HEK293 (cell line): ENCODE measurements around the gene B3GNT3.

Experiments
- HOXA7 ChIP-seq: sonication (generic); formaldehyde crosslinking; IDR thresholded peaks from 2 replicates; pipeline ENCODE4 v1.8.1; 2022; ENCODE audit warnings: missing genetic modification reagents, borderline replicate concordance
- INSM2 ChIP-seq: fragments of 450-650 bp; formaldehyde crosslinking; IDR thresholded peaks from 2 replicates; pipeline ENCODE4 v1.5.1; 2016; ENCODE audit warnings: missing biosample characterization, missing genetic modification characterization
- KLF9 ChIP-seq: fragments of 450-650 bp; formaldehyde crosslinking; IDR thresholded peaks from 2 replicates; pipeline ENCODE4 v1.5.1; 2016; ENCODE audit warnings: missing biosample characterization, missing genetic modification characterization, low read depth
- REST ChIP-seq: fragments of 450-650 bp; formaldehyde crosslinking; IDR thresholded peaks from 2 replicates; pipeline ENCODE4 v1.5.1; 2016; ENCODE audit warnings: missing biosample characterization, missing genetic modification characterization
- SETDB1 ChIP-seq: IDR thresholded peaks from one replicate; pipeline ENCODE4 v1.6.1; 2017; ENCODE audit warnings: mild to moderate bottlenecking, low read length, moderate library complexity, mixed read lengths; ENCODE audit not compliant: insufficient read length
- SP3 ChIP-seq: fragments of 450-650 bp; formaldehyde crosslinking; IDR thresholded peaks from 2 replicates; pipeline ENCODE4 v1.5.1; 2016; ENCODE audit warnings: missing biosample characterization, missing genetic modification characterization
- YY1 ChIP-seq: fragments of 450-650 bp; formaldehyde crosslinking; IDR thresholded peaks from 2 replicates; pipeline ENCODE4 v1.5.1; 2018; ENCODE audit warnings: missing biosample characterization, missing genetic modification characterization
- ZNF121 ChIP-seq: fragments of 450-650 bp; formaldehyde crosslinking; IDR thresholded peaks from 2 replicates; pipeline ENCODE4 v1.5.1; 2016; ENCODE audit warnings: missing biosample characterization, missing genetic modification characterization
- ZNF184 ChIP-seq: fragments of 450-650 bp; IDR thresholded peaks from 2 replicates; pipeline ENCODE4 v1.5.1; 2018; ENCODE audit warnings: missing biosample characterization, mild to moderate bottlenecking, missing genetic modification characterization
- ZNF274 ChIP-seq, 2 experiments: fragments of 200-500 bp in 1 of 2; fragments of 450-650 bp in 1 of 2; sonication (Bioruptor generic) in 1 of 2; formaldehyde crosslinking in 1 of 2; IDR thresholded peaks; 2 replicates each; pipeline versions ENCODE4 v1.5.1 to v1.6.1; 2014 to 2016; ENCODE audit warnings: borderline replicate concordance in 1 of 2, inconsistent platforms in 1 of 2, low read length in 1 of 2, missing biosample characterization in 1 of 2, missing genetic modification characterization in 1 of 2
- ZNF292 ChIP-seq: fragments of 450-650 bp; formaldehyde crosslinking; IDR thresholded peaks from 2 replicates; pipeline ENCODE4 v1.5.1; 2016; ENCODE audit warnings: low read depth, missing biosample characterization, missing genetic modification characterization, borderline replicate concordance
- ZNF311 ChIP-seq: fragments of 450-650 bp; formaldehyde crosslinking; IDR thresholded peaks from 2 replicates; pipeline ENCODE4 v1.5.1; 2017; ENCODE audit warnings: missing biosample characterization, missing genetic modification characterization, borderline replicate concordance
- ZNF423 ChIP-seq: fragments of 450-650 bp; formaldehyde crosslinking; IDR thresholded peaks from 2 replicates; pipeline ENCODE4 v1.5.1; 2016; ENCODE audit warnings: missing biosample characterization, missing genetic modification characterization
- ZNF521 ChIP-seq: fragments of 450-650 bp; formaldehyde crosslinking; IDR thresholded peaks from 2 replicates; pipeline ENCODE4 v1.5.1; 2017; ENCODE audit warnings: missing biosample characterization, mild to moderate bottlenecking, missing genetic modification characterization
- ZNF555 ChIP-seq: fragments of 450-650 bp; formaldehyde crosslinking; conservative IDR thresholded peaks from 2 replicates; pipeline ENCODE4 v1.5.1; 2017; ENCODE audit warnings: missing biosample characterization, mild to moderate bottlenecking, missing genetic modification characterization, inconsistent platforms
- ZNF561 ChIP-seq: fragments of 450-650 bp; IDR thresholded peaks from 2 replicates; pipeline ENCODE4 v1.5.1; 2018; ENCODE audit warnings: missing biosample characterization, missing genetic modification characterization, borderline replicate concordance
- ZNF585B ChIP-seq: fragments of 450-650 bp; formaldehyde crosslinking; IDR thresholded peaks from 2 replicates; pipeline ENCODE4 v1.5.1; 2016; ENCODE audit warnings: missing biosample characterization, missing genetic modification characterization
- ZNF600 ChIP-seq: fragments of 450-650 bp; formaldehyde crosslinking; IDR thresholded peaks from 2 replicates; pipeline ENCODE4 v1.5.1; 2016; ENCODE audit warnings: missing biosample characterization, missing genetic modification characterization
- ZNF610 ChIP-seq: fragments of 450-650 bp; formaldehyde crosslinking; IDR thresholded peaks from 2 replicates; pipeline ENCODE4 v1.5.1; 2016; ENCODE audit warnings: missing biosample characterization, missing genetic modification characterization, borderline replicate concordance
- ZNF645 ChIP-seq: fragments of 450-650 bp; formaldehyde crosslinking; IDR thresholded peaks from 2 replicates; pipeline ENCODE4; 2016; ENCODE audit warnings: missing biosample characterization, missing genetic modification characterization
- ZSCAN18 ChIP-seq: fragments of 450-650 bp; formaldehyde crosslinking; IDR thresholded peaks from 2 replicates; pipeline ENCODE4 v1.5.1; 2016; ENCODE audit warnings: missing biosample characterization, missing genetic modification characterization
- ZSCAN23 ChIP-seq: fragments of 450-650 bp; formaldehyde crosslinking; IDR thresholded peaks from 2 replicates; pipeline ENCODE4 v1.5.1; 2016; ENCODE audit warnings: missing biosample characterization, missing genetic modification characterization
- ZSCAN30 ChIP-seq: fragments of 450-650 bp; IDR thresholded peaks from 2 replicates; pipeline ENCODE4 v1.5.1; 2018; ENCODE audit warnings: missing biosample characterization, mild to moderate bottlenecking, missing genetic modification characterization, moderate library complexity
- ZSCAN5A ChIP-seq: fragments of 450-650 bp; formaldehyde crosslinking; IDR thresholded peaks from 2 replicates; pipeline ENCODE4 v1.5.1; 2016; ENCODE audit warnings: missing biosample characterization, missing genetic modification characterization

The B3GNT3 gene

GRCh38 chr19:17855280-17856152 is 60.6 kb downstream of the B3GNT3 start (continued):
- no peak for TF ChIP-seq REST (tag by site-specific recombination)
- TF ChIP-seq SETDB1: no peak
- no peak for TF ChIP-seq ZNF274 (IDR thresholded peaks at IDR 0.05; ENCODE audit: low read length)
- no peak for TF ChIP-seq ZNF274 (tag by site-specific recombination; IDR thresholded peaks at IDR 0.05; ENCODE audit: borderline replicate concordance)
- TF ChIP-seq KLF9: no peak
- no peak for TF ChIP-seq ZNF610 (tag by site-specific recombination)
- no peak for TF ChIP-seq ZNF121
- no peak for TF ChIP-seq ZNF423 (tag by site-specific recombination)
- no peak for TF ChIP-seq ZNF555 (tag by site-specific recombination)
- peak; percentile 78 for TF ChIP-seq ZSCAN30 (tag by site-specific recombination)
- no peak for TF ChIP-seq ZSCAN5A (tag by site-specific recombination)
- TF ChIP-seq ZNF600 (tag by site-specific recombination): no peak
- no peak for TF ChIP-seq ZNF645
- TF ChIP-seq ZNF561: no peak
- no peak for TF ChIP-seq ZSCAN23 (tag by site-specific recombination)
- no peak for TF ChIP-seq ZNF311 (tag by site-specific recombination)
- no peak for TF ChIP-seq HOXA7 (CRISPR knock-in tag)
- TF ChIP-seq ZNF292 (tag by site-specific recombination): no peak
- TF ChIP-seq SP3 (tag by site-specific recombination): peak; percentile 34; the same call in 1 of the 2 replicates
- no peak for TF ChIP-seq ZSCAN18 (tag by site-specific recombination)
- no peak for TF ChIP-seq ZNF585B (tag by site-specific recombination)
- no peak for TF ChIP-seq ZNF184 (tag by site-specific recombination)
- TF ChIP-seq INSM2 (tag by site-specific recombination): no peak
- no peak for TF ChIP-seq ZNF521 (tag by site-specific recombination)
- TF ChIP-seq YY1 (tag by site-specific recombination): 0 out of 2 replicates have a peak, but pooled peaks have one; percentile 27
